ENCODE measurements around the gene SF3B2.
"Not testable (repeated sequence)": the region's sequence is repeated elsewhere in the genome, so short reads cannot be mapped to it uniquely, and the experiment has no call there.

GRCh38 chr11:66099746-66100145 lies 47.6 kb downstream of the SF3B2 start:
- TF ChIP-seq POLR2AphosphoS5 (IDR thresholded peaks at IDR 0.05; ENCODE audit: borderline replicate concordance, low read depth, low read length); EZH2 (IDR thresholded peaks at IDR 0.05): not testable (repeated sequence)

All from SK-N-MC (cell line).